HCT116 (cell line): ENCODE data around the gene WDR93.

Experiments
- CEBPB ChIP-seq: IDR thresholded peaks from 2 replicates; pipeline ENCODE4 v1.6.1; 2012; ENCODE audit warnings: low read depth
- EZH2 ChIP-seq: fragments of 200-600 bp; sonication (generic); IDR thresholded peaks from 2 replicates; pipeline ENCODE4 v1.6.1; 2017; ENCODE audit warnings: antibody characterized with exemption, mixed run types
- EZH2phosphoT487 ChIP-seq: fragments of 200-600 bp; IDR thresholded peaks from 2 replicates; pipeline ENCODE4 v1.6.1; 2018; ENCODE audit warnings: antibody characterized with exemption, borderline replicate concordance
- POLR2A ChIP-seq: IDR thresholded peaks from 2 replicates; pipeline ENCODE4 v1.7.0; 2011; ENCODE audit warnings: borderline replicate concordance; ENCODE audit not compliant: insufficient read depth, insufficient read length; ENCODE audit errors: extremely low read depth
- POLR2AphosphoS5 ChIP-seq: IDR thresholded peaks from 2 replicates; pipeline ENCODE4 v1.6.1; 2011; ENCODE audit warnings: mild to moderate bottlenecking, low read depth, low read length, moderate library complexity
- SIN3A ChIP-seq: IDR thresholded peaks from 2 replicates; pipeline ENCODE4 v1.6.1; 2012; ENCODE audit warnings: low read depth
- SP1 ChIP-seq: IDR thresholded peaks from 2 replicates; pipeline ENCODE4 v1.6.1; 2012; ENCODE audit warnings: low read depth
- SRF ChIP-seq: IDR thresholded peaks from 2 replicates; pipeline ENCODE4 v1.6.1; 2012; ENCODE audit warnings: low read depth
- TCF7L2 ChIP-seq: IDR thresholded peaks from 2 replicates; pipeline ENCODE4 v1.7.0; 2011; ENCODE audit warnings: borderline replicate concordance, inconsistent platforms; ENCODE audit not compliant: insufficient read depth, insufficient read length; ENCODE audit errors: extremely low read depth
- YY1 ChIP-seq: IDR thresholded peaks from 2 replicates; pipeline ENCODE4 v1.6.1; 2011; ENCODE audit warnings: low read length, low read depth, moderate library complexity, mild to moderate bottlenecking; ENCODE audit not compliant: insufficient replicate concordance; ENCODE audit errors: extremely low read depth
- ZNF274 ChIP-seq: fragments of 200-500 bp; sonication (Bioruptor generic); IDR thresholded peaks from 2 replicates; pipeline ENCODE4 v1.6.1; 2014; ENCODE audit warnings: mild to moderate bottlenecking, low read depth, low read length, inconsistent platforms
- TF ChIP-seq, protein P1 (sequence below), 3 experiments: fragments of 200-600 bp in 1 of 3; sonication (generic) in 1 of 3; IDR thresholded peaks in 2 of 3; conservative IDR thresholded peaks in 1 of 3; 2 replicates each; pipeline ENCODE4 v1.5.1; 2012 to 2017; ENCODE audit warnings: low read depth in 2 of 3, low read length in 2 of 3, antibody characterized with exemption in 1 of 3, borderline replicate concordance in 1 of 3, control low read depth in 1 of 3, mild to moderate bottlenecking in 1 of 3, mixed read lengths in 1 of 3, mixed run types in 1 of 3, moderate library complexity in 1 of 3; ENCODE audit not compliant: insufficient read depth in 1 of 3
- TF ChIP-seq, protein P2 (sequence below): IDR thresholded peaks from 2 replicates; pipeline ENCODE4 v1.6.1; 2012
- TF ChIP-seq, protein P3 (sequence below): IDR thresholded peaks from 2 replicates; pipeline ENCODE4 v1.6.1; 2012; ENCODE audit warnings: low read depth

DNA sequence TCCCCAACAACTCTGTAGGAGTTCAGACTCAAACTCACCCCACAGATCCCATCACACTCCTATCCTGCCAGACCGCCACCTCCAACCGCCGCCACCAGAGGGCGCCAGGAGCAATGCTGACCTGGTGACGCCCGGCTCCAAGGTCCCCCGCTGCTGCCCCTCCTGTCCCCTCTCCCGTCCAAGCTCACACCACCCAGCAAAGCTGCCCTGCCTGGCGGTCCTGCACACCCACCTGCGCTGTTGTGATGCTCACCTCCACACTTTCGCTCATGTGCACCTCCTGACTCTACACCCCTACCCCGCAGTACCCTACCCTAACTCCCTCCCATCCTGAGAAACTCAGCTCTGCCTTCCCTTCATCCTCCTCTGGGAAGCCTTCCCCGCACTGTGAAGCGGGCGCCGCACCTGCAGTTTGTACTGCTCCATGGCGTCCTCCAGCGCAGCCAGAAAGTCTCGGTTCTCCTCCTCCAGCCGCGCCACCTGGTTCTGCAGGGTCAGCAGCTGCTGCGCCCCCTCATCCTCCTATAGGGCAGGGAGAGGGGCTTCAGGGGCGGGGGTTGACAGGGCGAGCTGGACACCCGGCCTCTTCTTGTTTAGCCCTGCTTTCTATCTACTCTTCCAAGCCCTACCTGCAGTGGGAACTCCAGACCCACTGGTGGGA is 43.3 kb upstream of the WDR93 start:
- TF ChIP-seq POLR2A (no peak), EZH2 (no peak), TCF7L2 (no peak), EZH2phosphoT487 (no peak), POLR2AphosphoS5 (no peak), ZNF274 (no peak), SP1 (no peak), YY1 (no peak), SRF (no peak), SIN3A (no peak), CEBPB (no peak)
- TF ChIP-seq, protein P1, sequence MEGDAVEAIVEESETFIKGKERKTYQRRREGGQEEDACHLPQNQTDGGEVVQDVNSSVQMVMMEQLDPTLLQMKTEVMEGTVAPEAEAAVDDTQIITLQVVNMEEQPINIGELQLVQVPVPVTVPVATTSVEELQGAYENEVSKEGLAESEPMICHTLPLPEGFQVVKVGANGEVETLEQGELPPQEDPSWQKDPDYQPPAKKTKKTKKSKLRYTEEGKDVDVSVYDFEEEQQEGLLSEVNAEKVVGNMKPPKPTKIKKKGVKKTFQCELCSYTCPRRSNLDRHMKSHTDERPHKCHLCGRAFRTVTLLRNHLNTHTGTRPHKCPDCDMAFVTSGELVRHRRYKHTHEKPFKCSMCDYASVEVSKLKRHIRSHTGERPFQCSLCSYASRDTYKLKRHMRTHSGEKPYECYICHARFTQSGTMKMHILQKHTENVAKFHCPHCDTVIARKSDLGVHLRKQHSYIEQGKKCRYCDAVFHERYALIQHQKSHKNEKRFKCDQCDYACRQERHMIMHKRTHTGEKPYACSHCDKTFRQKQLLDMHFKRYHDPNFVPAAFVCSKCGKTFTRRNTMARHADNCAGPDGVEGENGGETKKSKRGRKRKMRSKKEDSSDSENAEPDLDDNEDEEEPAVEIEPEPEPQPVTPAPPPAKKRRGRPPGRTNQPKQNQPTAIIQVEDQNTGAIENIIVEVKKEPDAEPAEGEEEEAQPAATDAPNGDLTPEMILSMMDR (IDR thresholded peaks at IDR 0.05 in 2 of 3, conservative IDR thresholded peaks at IDR 0.05 in 1 of 3; ENCODE audit: borderline replicate concordance in 1 of 3, insufficient read depth in 1 of 3, low read depth in 2 of 3, low read length in 2 of 3) = peak; percentile 67 to 95 (median 90)
- TF ChIP-seq, protein P2, sequence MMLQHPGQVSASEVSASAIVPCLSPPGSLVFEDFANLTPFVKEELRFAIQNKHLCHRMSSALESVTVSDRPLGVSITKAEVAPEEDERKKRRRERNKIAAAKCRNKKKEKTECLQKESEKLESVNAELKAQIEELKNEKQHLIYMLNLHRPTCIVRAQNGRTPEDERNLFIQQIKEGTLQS = no peak
- TF ChIP-seq, protein P3, sequence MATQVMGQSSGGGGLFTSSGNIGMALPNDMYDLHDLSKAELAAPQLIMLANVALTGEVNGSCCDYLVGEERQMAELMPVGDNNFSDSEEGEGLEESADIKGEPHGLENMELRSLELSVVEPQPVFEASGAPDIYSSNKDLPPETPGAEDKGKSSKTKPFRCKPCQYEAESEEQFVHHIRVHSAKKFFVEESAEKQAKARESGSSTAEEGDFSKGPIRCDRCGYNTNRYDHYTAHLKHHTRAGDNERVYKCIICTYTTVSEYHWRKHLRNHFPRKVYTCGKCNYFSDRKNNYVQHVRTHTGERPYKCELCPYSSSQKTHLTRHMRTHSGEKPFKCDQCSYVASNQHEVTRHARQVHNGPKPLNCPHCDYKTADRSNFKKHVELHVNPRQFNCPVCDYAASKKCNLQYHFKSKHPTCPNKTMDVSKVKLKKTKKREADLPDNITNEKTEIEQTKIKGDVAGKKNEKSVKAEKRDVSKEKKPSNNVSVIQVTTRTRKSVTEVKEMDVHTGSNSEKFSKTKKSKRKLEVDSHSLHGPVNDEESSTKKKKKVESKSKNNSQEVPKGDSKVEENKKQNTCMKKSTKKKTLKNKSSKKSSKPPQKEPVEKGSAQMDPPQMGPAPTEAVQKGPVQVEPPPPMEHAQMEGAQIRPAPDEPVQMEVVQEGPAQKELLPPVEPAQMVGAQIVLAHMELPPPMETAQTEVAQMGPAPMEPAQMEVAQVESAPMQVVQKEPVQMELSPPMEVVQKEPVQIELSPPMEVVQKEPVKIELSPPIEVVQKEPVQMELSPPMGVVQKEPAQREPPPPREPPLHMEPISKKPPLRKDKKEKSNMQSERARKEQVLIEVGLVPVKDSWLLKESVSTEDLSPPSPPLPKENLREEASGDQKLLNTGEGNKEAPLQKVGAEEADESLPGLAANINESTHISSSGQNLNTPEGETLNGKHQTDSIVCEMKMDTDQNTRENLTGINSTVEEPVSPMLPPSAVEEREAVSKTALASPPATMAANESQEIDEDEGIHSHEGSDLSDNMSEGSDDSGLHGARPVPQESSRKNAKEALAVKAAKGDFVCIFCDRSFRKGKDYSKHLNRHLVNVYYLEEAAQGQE = no peak
